ENCODE measurements around the gene PNKP. TPM values are rescaled to one million over a fixed set of nuclear protein-coding genes. Genes with fewer than 3 reads are reported as not detected.
"Not testable (repeated sequence)": the region's sequence is repeated elsewhere in the genome, so short reads cannot be mapped to it uniquely, and the experiment has no call there.

The PNKP gene
- polyA plus RNA-seq, 4 donors, result 35.5 to 97.3 (median 48.8) TPM

GRCh38 chr19:49824662-49825061 is 42.7 kb downstream of the PNKP start:
- DNase-seq (ENCODE audit: low read depth in 4 of 4, low spot score in 3 of 4), result no peak

DNA sequence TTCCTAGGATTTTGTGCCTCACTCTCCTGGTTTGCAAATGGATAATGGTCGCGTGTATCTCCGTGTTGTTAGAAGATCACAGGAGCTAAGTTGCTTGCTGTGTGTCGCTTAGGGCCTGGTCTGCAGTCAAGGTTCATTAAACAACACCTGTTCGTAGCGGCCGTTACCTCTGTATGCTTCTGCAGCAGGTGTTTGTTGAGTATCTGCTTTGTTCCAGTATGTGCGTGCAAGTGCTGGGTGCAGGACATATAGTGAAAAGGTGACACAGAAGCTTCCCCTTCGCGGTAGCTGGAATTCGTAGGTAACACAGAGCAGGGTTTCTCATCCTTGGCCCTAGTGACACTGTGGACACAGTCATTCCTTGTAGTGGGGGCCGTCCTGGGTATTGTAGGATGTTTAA is 43.9 kb downstream of the PNKP start:
- no peak for DNase-seq (ENCODE audit: low read depth in 4 of 4, low spot score in 3 of 4)

DNA sequence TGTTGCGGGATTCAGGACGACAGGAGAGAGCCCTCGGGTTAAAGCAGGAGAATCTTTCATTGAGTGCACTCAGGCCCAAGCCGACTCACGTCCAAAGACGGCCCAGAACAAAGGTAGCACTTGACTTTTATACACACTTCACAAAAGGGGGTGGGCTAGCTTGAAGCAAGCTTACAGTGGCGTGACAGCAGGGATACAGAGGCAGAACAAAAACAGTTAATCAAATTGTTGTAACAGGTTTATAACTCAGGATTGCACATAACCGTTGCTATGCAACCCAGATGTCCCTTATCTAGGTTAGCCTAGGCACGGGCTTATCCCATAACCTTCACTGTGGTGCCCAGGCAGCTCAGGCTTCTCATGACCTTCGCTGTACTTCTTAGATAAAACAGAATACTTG is 47.3 kb downstream of the PNKP start:
- no peak for DNase-seq (ENCODE audit: low read depth in 4 of 4, low spot score in 3 of 4)

DNA sequence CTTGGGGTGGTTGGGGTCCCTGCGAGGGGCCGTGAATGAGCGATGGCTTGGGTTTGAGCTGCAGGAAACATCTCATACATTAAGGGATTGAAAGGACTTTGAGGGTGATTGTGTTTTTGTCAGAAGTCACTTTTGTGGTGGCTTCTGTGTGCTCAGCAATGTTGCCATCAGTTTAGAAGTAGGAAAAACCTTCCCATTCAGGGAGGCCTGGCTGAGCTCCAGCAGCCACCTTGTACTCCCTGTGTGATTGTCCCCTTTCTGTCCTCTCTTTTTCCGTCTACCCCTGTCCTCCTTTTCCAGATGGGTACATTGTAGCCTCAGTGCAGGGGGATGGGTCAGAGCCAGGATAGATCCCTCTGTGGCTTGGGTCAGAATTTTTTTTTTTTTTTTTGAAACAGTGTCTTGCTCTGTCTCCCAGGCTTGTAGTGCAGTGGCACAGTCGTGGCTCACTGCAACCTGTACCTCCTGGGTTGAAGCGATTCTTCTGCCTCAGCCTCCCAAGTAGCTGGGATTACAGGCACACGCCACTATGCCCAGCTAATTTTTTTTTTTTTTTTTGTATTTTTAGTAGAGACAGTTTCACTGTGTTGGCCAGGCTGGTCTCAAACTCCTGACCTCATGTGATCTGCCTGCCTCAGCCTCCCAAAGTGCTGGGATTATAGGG is 47.8 kb downstream of the PNKP start:
- DNase-seq (ENCODE audit: low read depth in 4 of 4, low spot score in 3 of 4), result not testable (repeated sequence)

- DNase-seq (ENCODE audit: low read depth in 4 of 4, low spot score in 3 of 4), result no peak
Measured at GRCh38 chr19:49818649-49819370, 48.6 kb downstream of the PNKP start.

DNA sequence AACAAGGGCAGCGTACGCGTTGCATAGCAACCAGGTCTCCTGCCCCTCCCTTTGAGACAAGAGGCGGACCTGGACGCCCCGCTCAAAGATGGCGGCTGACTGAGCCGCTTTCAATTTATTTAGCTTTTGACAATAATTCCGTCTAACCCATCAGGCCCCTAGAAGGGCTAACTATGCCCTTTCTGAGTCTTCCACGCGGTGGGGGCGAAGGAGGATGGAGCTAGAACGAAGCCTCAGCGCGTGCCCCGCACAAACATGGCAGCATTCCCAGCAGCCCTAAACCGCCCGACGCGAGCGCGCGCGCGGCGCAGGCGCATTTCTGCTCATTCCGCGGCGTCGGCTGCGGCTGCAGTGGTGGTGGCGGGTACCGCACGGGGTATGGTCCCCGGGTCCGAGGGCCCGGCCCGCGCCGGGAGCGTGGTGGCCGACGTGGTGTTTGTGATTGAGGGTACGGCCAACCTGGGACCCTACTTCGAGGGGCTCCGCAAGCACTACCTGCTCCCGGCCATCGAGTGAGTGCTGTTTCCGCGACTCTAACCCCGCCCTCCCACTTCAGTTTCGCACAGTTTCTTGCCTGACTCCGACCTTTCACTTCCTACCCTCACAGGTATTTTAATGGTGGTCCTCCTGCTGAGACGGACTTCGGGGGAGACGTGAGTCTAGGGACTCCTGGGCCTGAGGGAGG is 49.3 kb downstream of the PNKP start, which contains the start of gene MED25:
MED25 (plus strand) TSS at position 326 of the 685 bp plus-strand sequence; CDS start at position 379, 53 bp downstream.
- peak; percentile 79 to 89 (median 82) for DNase-seq (ENCODE audit: low read depth in 4 of 4, low spot score in 3 of 4)

DNA sequence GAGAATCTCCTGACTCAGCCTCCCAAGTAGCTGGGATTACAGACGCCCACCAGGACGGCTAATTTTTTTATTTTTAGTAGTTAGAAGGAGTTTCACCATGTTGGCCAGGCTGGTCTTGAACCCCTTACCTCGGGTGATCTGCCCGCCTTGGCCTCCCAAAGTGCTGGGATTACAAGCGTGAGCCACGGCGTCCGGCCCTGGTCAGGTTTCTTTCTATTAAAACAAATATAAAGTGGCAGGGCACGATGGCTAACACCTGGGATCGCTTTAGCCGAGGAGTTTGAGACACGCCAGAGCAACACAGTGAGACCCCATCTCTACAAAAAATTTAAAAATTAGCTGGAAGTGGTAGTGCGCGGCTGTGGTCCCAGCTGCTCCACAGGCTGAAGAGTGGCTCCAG is 50.8 kb downstream of the PNKP start:
- no peak for DNase-seq (ENCODE audit: low read depth in 4 of 4, low spot score in 3 of 4)

- no peak for DNase-seq (ENCODE audit: low read depth in 4 of 4, low spot score in 3 of 4)
Measured at GRCh38 chr19:49814010-49814409, 53.4 kb downstream of the PNKP start.

DNA sequence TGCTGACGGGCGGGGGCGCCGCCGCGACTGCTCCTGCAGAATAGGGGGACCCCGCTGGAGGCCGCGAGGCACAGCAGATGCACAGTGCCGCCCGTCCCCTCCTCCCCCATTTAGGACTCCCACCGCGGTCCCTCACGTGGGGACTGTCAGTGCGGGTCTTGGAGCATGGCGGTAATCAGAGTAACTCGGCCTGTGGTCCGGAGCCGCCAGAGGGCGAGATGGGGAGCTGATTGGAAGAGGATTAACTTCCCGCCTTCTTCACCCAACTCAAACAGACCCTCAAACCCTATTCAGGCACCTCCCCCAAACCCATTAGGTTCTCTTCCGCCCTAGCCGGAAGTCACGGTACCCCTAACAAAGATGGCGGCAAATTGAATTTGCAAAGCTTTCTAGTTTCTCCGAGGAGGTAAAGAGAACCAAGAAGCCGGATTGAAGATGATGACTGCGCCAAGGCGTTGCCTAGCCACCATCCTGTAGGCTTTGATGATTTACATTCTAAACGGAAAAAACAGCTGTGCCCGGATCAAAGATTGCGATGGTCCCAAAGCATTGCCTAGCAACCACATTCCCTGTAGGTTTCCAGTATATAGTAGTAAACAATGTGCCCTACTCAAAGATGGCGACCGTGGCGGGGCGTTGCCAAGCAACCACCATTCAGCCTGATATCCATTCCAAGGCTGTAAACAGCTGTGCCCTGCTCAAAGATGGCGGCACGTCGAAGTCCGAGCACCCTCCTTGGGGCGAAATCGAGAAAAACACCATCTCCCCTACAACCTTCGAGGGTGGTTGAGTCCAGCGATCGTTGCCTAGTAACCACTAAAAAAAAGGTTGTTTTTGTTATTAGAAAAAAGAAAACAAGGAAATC is 54.1 kb downstream of the PNKP start, which contains the start of gene FUZ:
FUZ (minus strand) TSS at position 296 of the 865 bp plus-strand sequence; CDS start at position 110, 186 bp downstream.
- DNase-seq (ENCODE audit: low read depth in 4 of 4, low spot score in 3 of 4), result peak; percentile 94 to 98 (median 97)

DNA sequence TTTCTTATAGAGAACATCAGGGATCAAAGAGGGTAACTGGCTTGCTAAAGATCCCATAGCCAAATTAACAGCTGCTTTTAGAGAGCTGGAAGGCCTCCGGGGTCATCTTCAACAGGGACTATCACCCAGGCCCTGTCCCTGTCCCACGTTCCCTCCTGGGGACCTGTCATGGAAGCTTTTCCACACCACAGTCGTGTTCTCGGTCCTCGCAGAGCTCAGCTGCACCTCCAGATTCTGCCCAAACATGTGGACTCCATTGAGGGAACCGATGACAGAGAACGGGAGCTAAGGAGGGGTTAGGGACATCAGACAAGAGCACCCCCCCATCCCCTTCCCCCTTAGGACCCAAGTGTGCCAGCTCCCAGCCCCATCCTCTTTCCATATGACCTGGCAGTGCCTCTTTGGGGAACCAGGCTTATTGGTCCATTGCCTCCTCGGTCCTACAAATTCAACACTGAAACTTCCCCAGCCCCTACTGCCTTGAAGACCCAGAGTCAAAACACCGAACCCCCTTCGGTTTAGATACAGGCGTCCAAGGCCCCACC is 54.9 kb downstream of the PNKP start:
- no peak for DNase-seq (ENCODE audit: low read depth in 4 of 4, low spot score in 3 of 4)

DNA sequence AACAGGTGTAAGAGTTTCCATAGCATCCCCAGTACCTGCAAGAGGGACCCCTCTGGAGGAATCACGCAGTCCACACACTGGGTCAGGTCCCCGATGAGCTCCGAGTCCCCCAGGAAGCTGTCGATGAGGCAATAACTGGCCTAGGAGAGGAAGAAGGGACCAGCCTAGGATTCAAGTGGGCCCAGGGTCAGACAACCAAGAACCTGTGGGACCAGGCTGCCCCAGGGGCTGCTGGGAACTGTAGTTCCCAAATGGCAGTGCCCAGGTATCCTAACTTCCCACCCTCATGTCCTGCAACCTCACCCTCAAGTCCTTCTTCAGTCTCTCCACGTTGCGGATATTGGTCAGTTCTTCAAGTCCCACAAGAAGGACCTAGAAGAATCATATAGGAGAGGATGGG is 56.0 kb downstream of the PNKP start:
- DNase-seq (ENCODE audit: low read depth in 4 of 4, low spot score in 3 of 4), result no peak

Other genes starting within 250 kb of the PNKP start
- gene RRAS, start 227.4 kb downstream of the PNKP start, polyA plus RNA-seq (ENCODE audit: insufficient read length in 4 of 4), result 10 to 100 TPM; 20.1 to 49.9 (median 26.6) TPM
- gene SCAF1, start 225.4 kb downstream of the PNKP start, polyA plus RNA-seq (ENCODE audit: insufficient read length in 4 of 4), result 10 to 100 TPM; 28.7 to 45.5 (median 31.3) TPM
- 10 to 100 TPM; 39.3 to 84.9 (median 47.1) TPM for gene IRF3, start 201.7 kb downstream of the PNKP start, polyA plus RNA-seq (ENCODE audit: insufficient read length in 4 of 4)
- 10 to 100 TPM; 20.6 to 36.1 (median 22.4) TPM for gene BCL2L12, start 201.6 kb downstream of the PNKP start, polyA plus RNA-seq (ENCODE audit: insufficient read length in 4 of 4)
- gene PRMT1, start 190.3 kb downstream of the PNKP start, polyA plus RNA-seq (ENCODE audit: insufficient read length in 4 of 4), result 100 to 1,000 TPM; 161 to 255 (median 205) TPM
- gene ADM5, start 178.0 kb downstream of the PNKP start, polyA plus RNA-seq (ENCODE audit: insufficient read length in 4 of 4), result 1 to 10 TPM in 2 of 4 donors, under 1 TPM in 2; 0.74 to 2.1 (median 1.1) TPM
- 10 to 100 TPM; 10.9 to 22.8 (median 16.1) TPM for gene CPT1C, start 176.5 kb downstream of the PNKP start, polyA plus RNA-seq (ENCODE audit: insufficient read length in 4 of 4)
- under 1 TPM in 3 of 4 donors, not detected in 1; 0.08 to 0.48 (median 0.09) TPM for gene TSKS, start 104.3 kb downstream of the PNKP start, polyA plus RNA-seq (ENCODE audit: insufficient read length in 4 of 4)
- gene AP2A1, start 100.6 kb downstream of the PNKP start, polyA plus RNA-seq (ENCODE audit: insufficient read length in 4 of 4), result 10 to 100 TPM; 45.5 to 74.1 (median 62.0) TPM
- gene FUZ, start 54.3 kb downstream of the PNKP start, polyA plus RNA-seq (ENCODE audit: insufficient read length in 4 of 4), result 10 to 100 TPM; 20.9 to 43.3 (median 35.5) TPM
- 10 to 100 TPM; 43.9 to 76.8 (median 64.9) TPM for gene MED25, start 49.3 kb downstream of the PNKP start, polyA plus RNA-seq (ENCODE audit: insufficient read length in 4 of 4)
- 100 to 1,000 TPM; 218 to 399 (median 268) TPM for gene PTOV1, start 16.4 kb downstream of the PNKP start, polyA plus RNA-seq (ENCODE audit: insufficient read length in 4 of 4)
- 10 to 100 TPM; 27.3 to 46.8 (median 32.0) TPM for gene AKT1S1, start 9.8 kb upstream of the PNKP start, polyA plus RNA-seq (ENCODE audit: insufficient read length in 4 of 4)
- 10 to 100 TPM; 35.2 to 64.9 (median 43.0) TPM for gene TBC1D17, start 10.1 kb upstream of the PNKP start, polyA plus RNA-seq (ENCODE audit: insufficient read length in 4 of 4)
- 1 to 10 TPM; 1.4 to 3.4 (median 2.0) TPM for gene IL4I1, start 29.3 kb upstream of the PNKP start, polyA plus RNA-seq (ENCODE audit: insufficient read length in 4 of 4)
- 10 to 100 TPM; 17.8 to 26.2 (median 20.8) TPM for gene ATF5, start 61.6 kb upstream of the PNKP start, polyA plus RNA-seq (ENCODE audit: insufficient read length in 4 of 4)
- 10 to 100 TPM; 59.6 to 72.0 (median 61.1) TPM for gene NUP62, start 61.9 kb upstream of the PNKP start, polyA plus RNA-seq (ENCODE audit: insufficient read length in 4 of 4)
- gene SIGLEC11, start 93.6 kb upstream of the PNKP start, polyA plus RNA-seq (ENCODE audit: insufficient read length in 4 of 4), result 10 to 100 TPM in 1 of 4 donors, 1 to 10 TPM in 3; 4.4 to 25.0 (median 5.5) TPM
- 10 to 100 TPM; 31.4 to 54.8 (median 48.6) TPM for gene VRK3, start 157.8 kb upstream of the PNKP start, polyA plus RNA-seq (ENCODE audit: insufficient read length in 4 of 4)
- gene ZNF473, start 158.4 kb upstream of the PNKP start, polyA plus RNA-seq (ENCODE audit: insufficient read length in 4 of 4), result 10 to 100 TPM; 10.7 to 16.4 (median 15.1) TPM